T-helper 2 cell treated with Interferon-gamma antibody and Interleukin-4, amounts not matched to agents 5 μg/mL and 100 μg/mL, for 36 hours (primary cell): Measurements from ENCODE around the gene GNG7.
A peak's percentile ranks its signal among the peaks of the same experiment; 100 is the strongest.
"Not testable (repeated sequence)": the region's sequence is repeated elsewhere in the genome, so short reads cannot be mapped to it uniquely, and the experiment has no call there.

ENCODE experiments used
- DNase-seq: peaks from one replicate; pipeline ENCODE4 v3.0.0; 2021; ENCODE audit warnings: low spot score
- H3K27ac Mint-ChIP-seq: one replicate; pipeline ENCODE4 v1.8.0; 2021; ENCODE audit warnings: mild to moderate bottlenecking, mixed read lengths
- H3K27me3 Mint-ChIP-seq: one replicate; pipeline ENCODE4 v1.8.0; 2021; ENCODE audit warnings: low read depth, mixed read lengths
- H3K36me3 Mint-ChIP-seq: one replicate; pipeline ENCODE4 v1.8.0; 2021; ENCODE audit warnings: low read depth, mixed read lengths
- H3K4me1 Mint-ChIP-seq: one replicate; pipeline ENCODE4 v1.8.0; 2021; ENCODE audit warnings: low read depth, mixed read lengths
- H3K4me3 Mint-ChIP-seq: one replicate; pipeline ENCODE4 v1.8.0; 2022; ENCODE audit warnings: mild to moderate bottlenecking, moderate library complexity, mixed read lengths
- H3K9me3 Mint-ChIP-seq: one replicate; pipeline ENCODE4 v1.8.0; 2021; ENCODE audit warnings: mixed read lengths

GNG7 gene

DNA sequence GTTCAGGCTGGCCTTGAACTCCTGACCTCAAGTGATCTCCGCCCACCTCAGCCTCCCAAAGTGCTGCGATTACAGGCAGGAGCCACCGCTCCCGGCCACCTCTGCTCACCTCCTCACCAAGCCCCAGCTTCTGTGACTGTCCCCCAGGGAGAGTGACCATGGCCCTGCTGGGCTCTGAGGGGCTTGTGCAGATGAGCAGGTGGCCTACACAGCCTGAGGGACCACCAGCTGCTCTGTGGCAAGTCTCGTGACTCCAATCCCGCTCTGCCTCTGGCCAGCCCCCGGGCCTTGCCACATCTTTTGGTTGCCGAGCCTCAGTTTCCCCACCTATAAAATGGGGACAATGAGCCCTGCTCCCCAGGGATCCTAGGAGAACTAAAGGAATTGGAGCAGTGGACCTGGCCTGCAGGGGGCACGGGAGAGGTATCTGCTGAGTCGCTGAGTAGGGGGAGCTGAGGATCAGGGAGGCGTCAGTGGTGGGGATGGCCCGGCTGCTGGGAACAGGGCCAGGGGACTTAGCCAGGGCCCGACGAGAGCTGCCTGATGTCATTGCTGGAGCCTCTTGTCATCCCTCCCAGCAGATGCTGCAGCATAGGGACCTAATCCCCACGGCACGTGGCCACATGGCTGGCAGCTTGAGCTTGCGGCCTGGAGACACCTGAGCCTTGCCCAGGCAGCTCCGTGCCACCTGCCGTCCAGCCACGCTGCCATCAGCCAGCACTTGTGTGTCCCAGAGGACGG lies 151.9 kb downstream of the GNG7 start:
- Mint-ChIP-seq H3K4me1 (peaks cover 21% of the 10 kb centered on the region), H3K4me3 (no peak overlapping the region), H3K27ac (no peak overlapping the region), H3K36me3 (no peaks in the 10 kb centered on the region), H3K27me3 (no peaks in the 10 kb centered on the region), H3K9me3 (no peaks in the 10 kb centered on the region)
- DNase-seq: no peak

DNA sequence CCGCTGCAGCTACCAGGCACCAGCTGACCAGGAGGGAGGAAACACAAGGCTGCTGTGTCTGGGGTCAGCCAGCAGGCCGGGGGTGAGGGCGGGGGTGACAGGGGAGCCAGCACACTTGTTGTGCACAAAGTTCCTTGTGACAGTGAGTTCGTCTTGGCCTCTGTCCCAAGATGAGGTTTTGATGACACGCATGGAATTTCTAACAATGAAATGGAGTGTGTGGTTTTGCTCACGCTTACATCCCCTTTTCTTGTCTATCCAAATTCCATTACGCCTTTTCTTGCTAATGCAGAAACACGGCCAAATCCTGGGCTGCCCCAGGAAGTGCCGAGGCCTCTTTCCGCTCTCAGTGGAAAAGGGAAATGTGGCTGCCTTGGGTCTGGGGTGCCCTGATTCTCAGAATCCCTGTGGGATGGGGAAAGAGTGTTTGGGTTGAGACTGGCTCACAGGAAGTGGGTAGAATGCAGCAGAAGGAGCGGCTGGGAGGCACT lies 152.7 kb downstream of the GNG7 start:
- no peaks in the 10 kb centered on the region for H3K36me3 Mint-ChIP-seq
- no peak for DNase-seq
- no peak overlapping the region for H3K27ac Mint-ChIP-seq
- no peaks in the 10 kb centered on the region for H3K9me3 Mint-ChIP-seq
- H3K27me3 Mint-ChIP-seq: no peaks in the 10 kb centered on the region
- peaks cover 18% of the 10 kb centered on the region for H3K4me1 Mint-ChIP-seq
- no peak overlapping the region for H3K4me3 Mint-ChIP-seq

DNA sequence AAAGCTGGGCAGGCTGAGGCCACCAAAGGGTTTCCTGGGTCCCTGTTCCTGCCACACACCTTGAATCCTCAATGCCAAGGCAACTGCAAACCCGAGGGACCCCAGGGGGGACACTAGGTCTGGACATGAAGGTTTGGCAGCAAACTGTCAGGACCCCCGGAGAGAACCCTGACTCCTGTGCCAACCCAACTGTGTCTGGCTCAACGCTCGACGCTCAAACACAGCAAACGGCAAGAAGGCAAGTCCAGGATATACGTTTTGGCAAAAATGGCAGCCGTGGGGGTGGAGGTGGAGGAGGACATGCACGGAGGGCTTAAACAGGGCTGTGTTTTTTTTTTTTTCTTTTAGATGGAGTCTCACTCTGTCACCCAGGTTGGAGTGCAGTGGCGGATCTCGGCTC lies 153.5 kb downstream of the GNG7 start:
- Mint-ChIP-seq H3K9me3 (no peaks in the 10 kb centered on the region), H3K27me3 (no peaks in the 10 kb centered on the region), H3K4me3 (no peak overlapping the region), H3K36me3 (no peaks in the 10 kb centered on the region), H3K4me1 (peaks cover 18% of the 10 kb centered on the region), H3K27ac (no peak overlapping the region)
- no peak for DNase-seq

DNA sequence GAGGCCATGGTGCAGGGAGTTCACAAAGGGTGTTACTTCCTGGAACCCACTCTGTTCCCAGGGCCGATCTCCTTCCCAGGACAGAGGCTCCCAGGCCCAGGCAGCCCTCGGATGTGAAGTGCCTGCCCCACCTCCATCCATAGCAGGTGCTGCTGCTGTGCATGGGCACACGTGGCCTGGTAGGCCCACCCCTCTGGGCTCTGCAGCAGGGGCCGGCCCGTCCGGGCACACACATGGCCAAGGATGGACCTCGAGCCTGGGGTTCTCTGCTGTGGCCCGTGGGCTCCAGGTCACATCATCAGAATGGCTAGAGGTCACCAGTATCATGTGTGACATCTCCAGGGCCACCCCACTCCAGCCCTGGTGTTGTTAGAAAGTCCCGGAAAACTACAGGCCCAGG lies 154.8 kb downstream of the GNG7 start:
- H3K4me1 Mint-ChIP-seq: peaks cover 22% of the 10 kb centered on the region
- H3K9me3 Mint-ChIP-seq: no peaks in the 10 kb centered on the region
- no peak overlapping the region for H3K4me3 Mint-ChIP-seq
- DNase-seq: no peak
- no peaks in the 10 kb centered on the region for H3K27me3 Mint-ChIP-seq
- H3K36me3 Mint-ChIP-seq: no peaks in the 10 kb centered on the region
- H3K27ac Mint-ChIP-seq: no peak overlapping the region

DNA sequence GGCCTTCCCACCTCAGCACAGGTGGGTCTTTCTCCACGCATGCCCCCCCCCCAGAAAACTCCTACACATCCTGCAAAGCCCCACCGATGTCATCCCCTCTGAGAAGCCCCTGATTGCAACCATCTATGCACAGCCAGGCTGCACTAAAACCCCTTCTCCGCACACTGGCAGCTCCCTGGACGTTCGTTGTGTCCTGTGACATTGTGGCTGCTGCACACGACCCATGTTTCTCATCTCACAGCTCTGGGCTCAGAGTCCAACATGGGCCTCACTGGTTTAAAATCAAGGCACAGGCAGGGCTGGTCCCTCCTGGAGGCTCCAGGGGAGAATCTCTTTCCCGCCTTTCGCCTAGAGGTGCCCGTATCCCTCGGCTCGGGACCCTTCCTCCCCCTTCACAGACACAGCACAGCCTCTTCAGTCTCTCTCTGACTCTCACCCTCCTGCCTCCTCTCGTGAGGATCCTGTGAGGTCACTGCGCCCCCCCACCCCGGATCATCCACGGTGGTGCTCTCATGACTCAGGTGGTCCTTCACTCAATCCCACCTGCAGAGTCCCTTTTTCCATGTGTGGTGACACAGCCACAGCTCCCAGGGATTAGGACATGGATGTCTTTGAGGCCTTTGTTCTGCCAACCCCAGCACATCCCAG lies 155.3 kb downstream of the GNG7 start:
- Mint-ChIP-seq H3K4me3 (no peak overlapping the region), H3K4me1 (peaks cover 21% of the 10 kb centered on the region), H3K9me3 (no peaks in the 10 kb centered on the region), H3K36me3 (no peaks in the 10 kb centered on the region), H3K27ac (no peak overlapping the region), H3K27me3 (no peaks in the 10 kb centered on the region)
- DNase-seq: no peak

DNA sequence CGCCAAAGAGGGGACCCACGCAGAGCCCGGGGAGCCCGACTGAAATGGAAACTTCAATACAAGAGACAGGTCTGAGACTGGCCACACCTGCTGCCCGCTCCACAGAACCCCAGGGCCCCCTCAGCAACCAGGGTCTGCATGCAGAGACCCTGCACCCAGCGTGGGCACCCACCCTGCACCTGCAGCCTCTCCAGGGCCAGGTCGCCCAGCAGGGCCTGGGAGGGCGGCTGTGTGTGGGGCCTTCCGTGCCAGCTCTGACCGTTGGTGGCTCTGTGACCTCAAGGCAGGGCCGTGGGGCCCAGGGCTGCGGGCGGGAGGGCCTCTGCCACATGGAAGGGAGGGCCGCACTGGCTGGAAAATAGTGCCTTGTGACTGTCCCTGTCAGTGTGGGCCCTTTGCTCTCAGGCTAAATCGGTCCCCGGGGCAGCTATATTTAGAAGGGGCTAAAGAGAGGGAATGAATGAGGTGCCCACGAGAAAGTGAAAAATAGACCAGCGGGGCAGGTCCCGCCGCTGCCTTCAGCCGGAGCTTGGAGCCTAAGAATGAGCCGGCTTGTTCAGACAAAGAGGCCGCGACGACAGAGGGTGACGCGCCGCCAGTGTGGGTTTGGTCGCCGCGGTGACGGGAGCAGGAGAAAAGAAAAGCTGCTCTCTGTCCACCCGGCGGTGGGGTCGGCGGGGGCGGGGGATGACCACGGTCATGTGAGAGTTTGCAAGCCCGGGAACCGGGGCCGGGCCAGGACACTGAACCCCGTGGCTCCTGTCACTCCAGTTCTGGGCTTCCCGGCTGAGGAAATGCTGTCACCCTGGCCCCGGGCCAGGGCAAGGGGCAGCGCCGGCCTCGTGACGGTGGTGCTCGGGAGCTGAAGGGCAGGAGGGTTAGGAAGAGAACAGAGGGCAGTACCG lies 156.1 kb downstream of the GNG7 start:
- H3K9me3 Mint-ChIP-seq: no peaks in the 10 kb centered on the region
- H3K36me3 Mint-ChIP-seq: no peaks in the 10 kb centered on the region
- DNase-seq: no peak
- H3K27me3 Mint-ChIP-seq: no peaks in the 10 kb centered on the region
- peaks cover 17% of the 10 kb centered on the region for H3K4me1 Mint-ChIP-seq
- no peak overlapping the region for H3K27ac Mint-ChIP-seq
- H3K4me3 Mint-ChIP-seq: no peak overlapping the region

DNA sequence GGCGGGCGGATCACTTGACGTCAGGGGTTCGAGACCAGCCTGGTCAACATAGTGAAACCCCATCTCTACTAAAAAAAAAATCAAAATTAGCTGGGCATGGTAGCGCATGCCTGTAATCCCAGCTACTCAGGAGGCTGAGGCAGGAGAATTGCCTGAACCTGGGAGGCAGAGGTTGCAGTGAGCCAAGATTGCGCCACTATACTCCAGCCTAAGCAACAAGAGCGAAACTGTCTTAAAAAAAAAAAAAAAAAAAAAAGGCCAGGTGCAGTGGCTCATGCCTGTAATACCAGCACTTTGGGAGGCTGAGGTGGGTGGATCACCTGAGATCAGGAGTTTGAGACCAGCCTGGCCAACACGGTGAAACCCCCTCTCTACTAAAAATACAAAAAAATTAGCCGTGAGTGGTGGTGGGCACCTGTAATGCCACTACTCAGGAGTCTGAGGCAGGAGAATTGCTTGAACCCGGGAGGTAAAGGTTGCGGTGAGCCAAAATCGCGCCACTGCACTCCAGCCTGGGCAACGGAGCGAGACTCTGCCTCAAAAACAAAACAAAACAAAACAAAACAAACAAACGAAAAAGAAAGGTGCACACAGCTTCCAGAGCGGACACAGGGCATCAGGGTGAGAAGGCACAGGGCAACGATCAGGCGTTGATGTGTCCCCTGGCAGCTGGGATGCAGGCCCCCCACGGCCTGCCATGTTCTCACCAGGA lies 156.9 kb downstream of the GNG7 start:
- not testable (repeated sequence) for H3K9me3 Mint-ChIP-seq, H3K4me3 Mint-ChIP-seq, DNase-seq, H3K36me3 Mint-ChIP-seq, H3K27ac Mint-ChIP-seq, H3K27me3 Mint-ChIP-seq
- peaks cover 13% of the 10 kb centered on the region for H3K4me1 Mint-ChIP-seq

DNA sequence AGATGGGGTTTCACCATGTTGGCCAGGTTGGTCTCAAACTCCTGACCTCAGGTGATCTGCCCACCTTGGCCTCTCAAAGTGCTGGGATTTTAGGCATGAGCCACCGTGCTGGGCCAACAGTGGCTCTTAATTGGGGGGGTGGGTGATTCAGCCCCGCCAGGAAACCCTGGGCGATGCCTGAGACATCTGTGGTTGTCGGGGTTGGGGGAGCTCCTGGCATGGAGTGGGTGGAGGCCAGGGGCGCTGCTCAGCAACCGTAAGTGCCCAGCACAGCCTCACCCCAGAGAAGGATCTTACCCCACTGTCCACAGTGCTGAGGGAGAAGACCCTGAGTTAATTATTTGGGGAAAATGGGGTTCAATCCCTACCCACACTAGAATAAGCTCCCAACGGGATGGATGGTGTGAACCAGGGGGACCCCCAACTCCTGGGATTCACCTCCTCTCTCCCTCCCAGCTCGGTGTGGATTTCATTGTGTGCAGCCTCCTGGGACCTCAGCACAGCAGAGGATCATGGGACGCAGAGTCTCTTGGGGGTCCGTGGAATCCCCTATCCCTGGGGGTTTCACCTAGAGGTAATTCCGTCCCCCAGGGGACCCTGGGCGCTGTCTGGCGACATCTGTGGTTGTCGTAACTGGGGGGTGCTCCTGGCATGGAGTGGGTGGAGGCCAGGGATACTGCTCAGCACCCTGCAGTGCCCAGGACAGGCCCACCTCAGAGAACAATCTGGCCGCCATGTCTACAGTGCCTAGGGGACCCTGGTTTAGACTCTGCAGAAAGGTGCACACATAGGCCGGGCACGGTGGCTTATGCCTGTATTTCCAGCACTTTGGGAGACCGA lies 157.7 kb downstream of the GNG7 start:
- Mint-ChIP-seq H3K4me1 (peaks cover 15% of the 10 kb centered on the region), H3K4me3 (no peak overlapping the region), H3K27ac (no peak overlapping the region), H3K27me3 (no peaks in the 10 kb centered on the region), H3K36me3 (no peaks in the 10 kb centered on the region), H3K9me3 (no peaks in the 10 kb centered on the region)
- DNase-seq: no peak

DNA sequence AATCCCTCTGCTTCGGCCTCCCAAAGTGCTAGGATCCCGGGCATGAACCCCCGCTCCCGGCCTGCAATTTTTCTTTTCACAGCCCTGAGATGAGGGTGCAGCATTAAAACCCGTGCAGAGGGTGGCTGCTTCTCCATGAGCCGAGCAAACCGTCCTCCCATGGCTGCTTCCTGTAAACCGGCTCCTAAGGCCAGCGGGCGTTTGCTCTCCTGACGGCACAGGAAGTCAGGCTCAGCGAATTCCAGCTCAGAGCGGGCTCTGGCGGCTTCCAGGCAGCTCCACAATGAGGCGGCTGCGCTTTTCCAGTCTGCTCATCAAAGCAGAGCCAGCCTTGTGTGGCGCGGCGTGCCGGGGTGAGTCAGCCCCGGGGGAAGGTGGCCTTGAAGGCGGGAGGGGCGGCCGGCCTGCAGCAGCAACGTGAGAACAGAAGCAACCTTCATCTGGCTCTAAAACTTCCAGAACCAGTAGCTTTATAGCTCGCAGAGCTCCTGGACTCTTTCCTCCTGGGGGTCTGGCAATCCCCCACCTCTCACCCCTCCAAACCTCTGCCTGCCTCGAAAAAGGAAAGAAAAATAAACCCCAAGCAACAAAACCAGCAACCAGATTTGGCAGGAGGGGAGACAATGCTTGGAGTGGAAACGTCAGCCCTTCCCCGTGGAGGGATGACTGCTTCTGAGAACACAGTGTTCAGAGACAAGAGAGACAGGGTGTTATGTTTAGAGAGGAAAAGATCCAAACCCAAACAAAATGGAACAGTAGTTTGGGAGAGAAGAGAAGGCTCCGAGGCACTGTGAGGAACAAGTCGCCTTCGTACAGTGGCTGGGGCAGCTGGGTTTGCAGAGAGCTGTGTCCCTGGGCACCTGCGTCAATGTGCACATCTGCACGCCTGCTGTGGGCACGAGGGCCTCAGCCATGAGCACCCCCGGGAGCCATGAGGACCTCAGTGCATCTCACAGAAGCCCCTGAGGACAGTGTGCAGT lies 158.7 kb downstream of the GNG7 start:
- no peaks in the 10 kb centered on the region for H3K9me3 Mint-ChIP-seq
- H3K27ac Mint-ChIP-seq: peak overlapping the region; percentile 6
- H3K36me3 Mint-ChIP-seq: no peaks in the 10 kb centered on the region
- H3K4me3 Mint-ChIP-seq: peak overlapping the region; percentile 52
- DNase-seq: peak; percentile 55
- H3K27me3 Mint-ChIP-seq: no peaks in the 10 kb centered on the region
- peaks cover 17% of the 10 kb centered on the region for H3K4me1 Mint-ChIP-seq

DNA sequence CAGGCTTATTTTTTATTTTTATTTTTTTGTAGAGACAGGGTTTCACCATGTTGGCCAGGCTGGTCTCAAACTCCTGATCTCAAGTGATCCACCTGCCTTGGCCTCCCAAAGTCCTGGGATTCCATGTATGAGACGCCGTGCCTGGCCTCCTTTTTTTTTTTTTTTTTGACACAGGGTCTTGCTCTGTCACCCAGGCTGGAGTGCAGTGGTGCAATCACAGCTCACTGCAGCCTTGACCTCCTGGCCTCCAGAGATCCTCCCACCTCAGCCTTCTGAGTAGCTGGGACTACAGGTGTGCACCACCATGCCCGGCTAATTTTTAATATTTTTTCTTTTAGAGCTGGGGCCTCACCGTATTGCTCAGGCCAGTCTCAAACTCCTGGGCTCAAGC lies 159.4 kb downstream of the GNG7 start:
- Mint-ChIP-seq H3K4me3 (peak overlapping the region; percentile 52), H3K4me1 (peaks cover 17% of the 10 kb centered on the region)
- H3K27ac Mint-ChIP-seq, H3K36me3 Mint-ChIP-seq, H3K9me3 Mint-ChIP-seq, H3K27me3 Mint-ChIP-seq, DNase-seq: not testable (repeated sequence)

DNA sequence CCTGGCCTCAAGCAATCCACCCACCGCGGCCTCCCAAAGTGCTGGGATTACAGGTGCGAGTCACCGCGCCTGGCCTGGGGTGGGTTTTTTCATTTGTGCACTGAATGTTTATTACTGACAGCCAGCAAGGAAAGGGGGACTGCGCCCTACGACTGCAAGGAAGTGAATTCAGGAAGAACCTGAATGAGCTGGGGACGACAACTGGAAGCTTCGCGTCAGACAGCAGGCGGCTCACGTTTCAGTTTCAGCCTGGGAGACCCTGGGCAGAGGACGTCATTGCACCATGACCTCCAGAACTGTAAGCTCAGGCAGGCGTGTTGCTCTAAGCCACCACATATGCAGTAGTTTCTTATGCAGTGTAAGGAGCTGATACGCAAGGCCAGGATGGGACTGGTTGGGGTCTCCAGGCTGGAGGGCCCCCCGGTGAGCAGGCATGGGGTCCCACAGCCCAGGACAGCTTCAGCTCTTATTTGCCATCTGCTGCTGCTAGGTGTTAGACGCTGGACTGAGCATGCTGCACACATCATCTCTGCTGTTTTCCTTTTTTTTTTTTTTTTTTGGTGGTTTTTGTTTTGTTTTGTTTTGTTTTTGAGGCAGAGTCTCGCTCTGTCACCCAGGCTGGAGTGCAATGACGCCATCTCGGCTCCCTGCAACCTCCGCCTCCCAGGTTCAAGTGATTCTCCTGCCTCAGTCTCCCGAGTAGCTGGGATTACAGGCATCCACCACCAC lies 160.0 kb downstream of the GNG7 start:
- Mint-ChIP-seq H3K9me3 (no peaks in the 10 kb centered on the region), H3K36me3 (no peaks in the 10 kb centered on the region), H3K4me3 (no peak overlapping the region), H3K27me3 (no peaks in the 10 kb centered on the region), H3K27ac (no peak overlapping the region), H3K4me1 (peaks cover 19% of the 10 kb centered on the region)
- DNase-seq: no peak
